NCI-H510A (cell line): ENCODE data around the gene DCP1B.
A peak's percentile ranks its signal among the peaks of the same experiment; 100 is the strongest.
"Not testable (repeated sequence)": the region's sequence is repeated elsewhere in the genome, so short reads cannot be mapped to it uniquely, and the experiment has no call there.

ENCODE experiments used
- DNase-seq: peaks from one replicate; lab custom pipeline; 2025; lab: John Stamatoyannopoulos, UW

The DCP1B gene

GRCh38 chr12:1974812-1975211 lies 29.4 kb downstream of the DCP1B start:
- DNase-seq: no peak

GRCh38 chr12:1972856-1973317 lies 31.4 kb downstream of the DCP1B start:
- no peak for DNase-seq

- DNase-seq: no peak
Observed at GRCh38 chr12:1972260-1972659, 32.0 kb downstream of the DCP1B start.

- DNase-seq: no peak
Observed at GRCh38 chr12:1970331-1970900, 33.8 kb downstream of the DCP1B start.

GRCh38 chr12:1966561-1967226 lies 37.6 kb downstream of the DCP1B start:
- DNase-seq: no peak

GRCh38 chr12:1965916-1966315 lies 38.3 kb downstream of the DCP1B start:
- DNase-seq: no peak

- DNase-seq: no peak
Observed at GRCh38 chr12:1962051-1963020, 41.9 kb downstream of the DCP1B start.

GRCh38 chr12:1956716-1957115 lies 47.5 kb downstream of the DCP1B start:
- DNase-seq: no peak

- DNase-seq: no peak
Observed at GRCh38 chr12:1949771-1950470, 54.3 kb downstream of the DCP1B start.

DNA sequence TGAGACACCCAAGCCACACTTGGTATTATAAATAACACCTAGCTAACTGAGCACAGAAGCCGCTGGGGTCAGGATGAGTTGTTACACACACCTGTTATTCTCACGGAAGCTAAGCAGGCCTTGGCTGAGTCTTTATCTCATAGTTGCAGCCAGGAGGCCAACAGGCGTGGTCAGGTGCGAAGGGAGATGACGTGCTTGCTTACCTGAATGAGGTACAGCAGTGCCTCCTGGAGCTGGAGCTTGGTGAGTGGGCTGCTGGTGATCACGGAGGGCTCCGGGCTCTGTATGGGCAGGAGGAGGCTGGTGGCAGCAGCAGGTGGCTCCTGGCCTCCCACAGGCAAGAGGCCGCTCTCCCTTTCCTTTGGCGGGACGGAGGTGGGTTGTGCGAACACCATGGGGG lies 55.4 kb downstream of the DCP1B start:
- DNase-seq: no peak

- no peak for DNase-seq
Observed at GRCh38 chr12:1947081-1947480, 57.2 kb downstream of the DCP1B start.

DNA sequence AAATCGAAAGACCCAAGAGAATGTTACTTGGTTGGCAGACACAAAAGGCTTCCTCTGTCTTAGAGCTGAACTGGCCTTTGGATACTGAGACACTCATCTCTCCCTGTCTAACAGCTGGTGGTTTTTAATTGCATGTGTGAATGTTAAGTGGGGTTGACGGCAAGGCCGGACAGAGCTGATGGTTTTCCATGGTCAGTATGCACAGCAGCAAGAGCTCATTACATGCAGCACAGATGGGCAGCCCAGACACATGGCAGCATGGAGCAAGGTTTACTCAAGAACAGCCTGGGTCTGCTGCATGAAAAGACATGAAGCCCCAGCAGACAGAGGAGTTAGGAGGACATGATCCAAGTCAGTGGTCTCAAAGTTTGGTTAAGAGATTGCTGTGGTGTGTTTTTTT lies 58.0 kb downstream of the DCP1B start:
- DNase-seq: no peak

- DNase-seq: not testable (repeated sequence)
Observed at GRCh38 chr12:1945502-1945901, 58.8 kb downstream of the DCP1B start.

GRCh38 chr12:1939801-1940607 lies 64.3 kb downstream of the DCP1B start:
- no peak for DNase-seq

DNA sequence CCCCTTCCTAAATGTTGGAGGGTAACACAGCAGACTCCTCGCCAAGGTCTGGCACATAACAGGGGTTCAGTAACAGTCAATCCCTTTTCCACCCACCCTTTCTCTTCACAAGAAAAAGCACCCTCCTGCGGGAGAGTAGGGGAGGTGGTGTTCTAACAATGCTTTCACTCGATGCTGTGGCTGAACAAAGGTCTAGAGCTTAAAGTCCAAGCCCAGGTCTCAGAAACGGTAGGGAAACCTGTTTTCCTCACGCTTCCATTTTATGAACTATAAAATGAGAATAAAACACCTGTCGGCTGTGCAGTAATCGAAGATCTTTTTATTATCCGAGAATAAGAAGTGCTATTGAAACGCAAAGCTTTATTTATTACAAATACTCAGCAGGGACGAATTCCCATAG lies 64.9 kb downstream of the DCP1B start:
- no peak for DNase-seq

- no peak for DNase-seq
Observed at GRCh38 chr12:1937481-1938224, 66.6 kb downstream of the DCP1B start.

DNA sequence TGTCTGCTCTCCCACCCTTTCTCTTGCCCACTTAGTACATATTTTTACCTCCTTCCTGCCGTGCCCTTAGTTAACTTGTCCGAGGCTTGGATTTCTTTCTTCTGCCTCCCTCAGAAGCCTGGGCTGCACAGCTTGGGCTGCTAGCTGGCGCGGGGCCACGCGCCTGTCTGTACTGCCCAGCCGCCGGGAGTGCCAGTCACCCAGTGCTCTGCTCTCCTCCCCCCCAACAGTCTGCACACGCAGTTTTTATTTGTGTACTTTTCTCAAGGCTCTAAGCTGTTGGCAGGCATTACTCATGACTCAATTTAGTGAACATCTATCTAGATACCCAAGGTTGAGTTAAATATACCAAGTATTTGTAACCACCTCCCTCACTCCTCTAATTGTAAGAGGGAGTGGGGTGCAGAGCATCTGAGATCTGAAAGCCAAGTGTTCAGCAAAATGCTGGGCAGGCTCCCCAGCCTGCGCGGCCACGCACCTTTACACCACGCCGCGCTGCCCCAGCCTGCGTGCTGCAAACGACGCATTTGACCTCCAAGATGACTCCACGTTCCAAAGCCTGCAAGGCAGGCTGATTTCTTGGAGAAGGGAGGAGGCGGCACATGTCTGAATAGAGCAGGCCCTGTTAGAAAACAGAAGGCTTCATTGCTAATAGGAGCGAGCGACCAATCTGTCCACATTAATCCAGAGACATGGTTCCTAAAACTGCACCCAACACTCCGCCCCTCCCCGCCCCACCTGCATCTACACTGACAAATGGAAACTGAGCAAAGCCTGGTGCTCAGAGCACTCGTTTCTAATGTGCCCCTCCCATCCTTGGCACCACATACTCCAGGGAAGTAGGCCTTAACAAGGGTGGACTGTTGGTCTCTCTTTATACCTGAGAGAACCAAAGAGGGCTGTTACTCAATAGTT lies 67.6 kb downstream of the DCP1B start:
- DNase-seq: peak; percentile 49

DNA sequence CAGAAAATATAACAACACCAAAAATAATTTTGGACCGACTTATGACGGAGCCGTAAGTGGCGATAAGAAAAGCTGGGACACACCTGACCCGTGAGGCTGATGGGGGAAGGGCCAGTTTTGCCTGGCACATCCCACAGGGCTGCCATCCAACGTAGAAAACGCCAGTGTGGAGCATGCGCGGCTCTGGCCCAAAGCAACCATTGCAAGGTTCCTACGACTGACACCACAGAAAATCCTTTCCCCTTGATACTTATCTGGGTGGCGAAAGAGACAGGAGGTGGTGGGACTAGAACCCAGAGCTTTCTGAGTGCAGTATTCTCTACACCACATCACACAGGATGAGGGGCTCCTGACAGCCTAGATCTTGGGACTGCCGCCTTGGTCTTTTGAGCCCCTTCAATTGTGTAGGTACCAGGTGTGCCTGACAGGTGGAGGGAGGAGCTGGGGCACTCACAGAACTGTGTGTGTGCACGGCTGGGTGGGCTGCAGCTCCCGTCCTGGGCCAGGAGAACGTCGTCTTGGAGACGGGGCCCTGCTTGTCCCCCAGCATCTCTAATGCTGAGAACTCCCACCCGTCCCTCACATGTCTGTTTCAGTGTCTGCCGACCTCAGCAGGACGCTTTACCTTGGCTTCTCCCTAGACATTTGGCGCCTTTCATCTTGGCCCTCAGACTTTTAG lies 68.4 kb downstream of the DCP1B start:
- DNase-seq: no peak

GRCh38 chr12:1935242-1935641 lies 69.0 kb downstream of the DCP1B start:
- no peak for DNase-seq
